Mucosa of descending colon (tissue), 3 donors: ENCODE results near the gene ZBTB22. TPM values are rescaled to one million over a fixed set of nuclear protein-coding genes. Genes with fewer than 3 reads are reported as not detected.

Source experiments
- ATAC-seq: fragments of 200-7000 bp; cut with Tn5 transposase; one replicate; pipeline ENCODE4 v1.9.1; 2020; ENCODE audit warnings: mild to moderate bottlenecking, moderate library complexity
- DNase-seq, 3 donors: peaks; one replicate each; pipeline ENCODE4 v3.0.0-alpha.2; 2020
- H3K36me3 ChIP-seq: fragments of 200-600 bp; one replicate; pipeline ENCODE4 v1.8.0; 2021; ENCODE audit warnings: low read depth, mild to moderate bottlenecking
- H3K4me1 ChIP-seq: fragments of 200-600 bp; one replicate; pipeline ENCODE4 v1.8.0; 2021; ENCODE audit warnings: low read depth, mild to moderate bottlenecking
- H3K4me3 ChIP-seq: fragments of 200-600 bp; one replicate; pipeline ENCODE4 v1.8.0; 2021; ENCODE audit warnings: mild to moderate bottlenecking
- H3K9me3 ChIP-seq: fragments of 200-600 bp; one replicate; pipeline ENCODE4 v1.8.0; 2021; ENCODE audit warnings: mild to moderate bottlenecking
- intact Hi-C, 2 donors: fragments of 100-400 bp; cut with DNase I in 1 of 2; cut with micrococcal nuclease in 1 of 2; formaldehyde crosslinking; loops; one replicate each; pipeline versions ENCODE4 v1.11.0 to v1.11.1; 2022; cut with DNase I, micrococcal nuclease
- total RNA-seq, 3 donors: library from RNA; stranded (reverse); fragmentation: NEBNext Ultra II Directional in 2 of 3; extraction: Animal tissue kit (Norgen Biotek cat#: 25700) in 2 of 3; gene quantifications; one replicate each; pipeline versions ENCODE4 v1.2.1 to v1.2.4, GENCODE V29; 2021 to 2023
- TF ChIP-seq, protein P1 (sequence below): fragments of 200-600 bp; IDR thresholded peaks from one replicate; pipeline ENCODE4 v1.8.0; 2022; ENCODE audit warnings: antibody characterized with exemption, mild to moderate bottlenecking
- donor health status: DM: no; HTN: no; CAD: no; lungs with moderate emphysema.
- donor health status: DM: no; HTN: no; CAD: no.
- donor health status: DM: no; HTN: yes; CAD: no.

Gene ZBTB22
- total RNA-seq, 3 donors from 2014 or later, result 18.5 to 23.7 (median 20.1) TPM

- intact Hi-C loops, result no loop called here
- H3K4me1 ChIP-seq, result peaks cover 35% of the 10 kb centered on the region
- ATAC-seq (no peak), DNase-seq (no peak)
- TF ChIP-seq, protein P1, sequence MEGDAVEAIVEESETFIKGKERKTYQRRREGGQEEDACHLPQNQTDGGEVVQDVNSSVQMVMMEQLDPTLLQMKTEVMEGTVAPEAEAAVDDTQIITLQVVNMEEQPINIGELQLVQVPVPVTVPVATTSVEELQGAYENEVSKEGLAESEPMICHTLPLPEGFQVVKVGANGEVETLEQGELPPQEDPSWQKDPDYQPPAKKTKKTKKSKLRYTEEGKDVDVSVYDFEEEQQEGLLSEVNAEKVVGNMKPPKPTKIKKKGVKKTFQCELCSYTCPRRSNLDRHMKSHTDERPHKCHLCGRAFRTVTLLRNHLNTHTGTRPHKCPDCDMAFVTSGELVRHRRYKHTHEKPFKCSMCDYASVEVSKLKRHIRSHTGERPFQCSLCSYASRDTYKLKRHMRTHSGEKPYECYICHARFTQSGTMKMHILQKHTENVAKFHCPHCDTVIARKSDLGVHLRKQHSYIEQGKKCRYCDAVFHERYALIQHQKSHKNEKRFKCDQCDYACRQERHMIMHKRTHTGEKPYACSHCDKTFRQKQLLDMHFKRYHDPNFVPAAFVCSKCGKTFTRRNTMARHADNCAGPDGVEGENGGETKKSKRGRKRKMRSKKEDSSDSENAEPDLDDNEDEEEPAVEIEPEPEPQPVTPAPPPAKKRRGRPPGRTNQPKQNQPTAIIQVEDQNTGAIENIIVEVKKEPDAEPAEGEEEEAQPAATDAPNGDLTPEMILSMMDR, result no peak
- H3K36me3 ChIP-seq, result peaks cover 5% of the 10 kb centered on the region
- no peaks in the 10 kb centered on the region for H3K9me3 ChIP-seq
- no peak overlapping the region for H3K4me3 ChIP-seq
Measured at GRCh38 chr6:33318426-33319073, 1.0 kb upstream of the ZBTB22 start.

GRCh38 chr6:33317419-33317668 lies 200 bp downstream of the ZBTB22 start:
- DNase-seq, result peak in 1 of 3 donors; percentile 66
- H3K9me3 ChIP-seq, result no peaks in the 10 kb centered on the region
- ATAC-seq, result peak; percentile 6
- no peaks in the 10 kb centered on the region for H3K36me3 ChIP-seq
- TF ChIP-seq, protein P1, result no peak
- H3K4me1 ChIP-seq, result peaks cover 36% of the 10 kb centered on the region
- H3K4me3 ChIP-seq, result peak overlapping the region; percentile 19
- intact Hi-C loops, result no loop called here

DNA sequence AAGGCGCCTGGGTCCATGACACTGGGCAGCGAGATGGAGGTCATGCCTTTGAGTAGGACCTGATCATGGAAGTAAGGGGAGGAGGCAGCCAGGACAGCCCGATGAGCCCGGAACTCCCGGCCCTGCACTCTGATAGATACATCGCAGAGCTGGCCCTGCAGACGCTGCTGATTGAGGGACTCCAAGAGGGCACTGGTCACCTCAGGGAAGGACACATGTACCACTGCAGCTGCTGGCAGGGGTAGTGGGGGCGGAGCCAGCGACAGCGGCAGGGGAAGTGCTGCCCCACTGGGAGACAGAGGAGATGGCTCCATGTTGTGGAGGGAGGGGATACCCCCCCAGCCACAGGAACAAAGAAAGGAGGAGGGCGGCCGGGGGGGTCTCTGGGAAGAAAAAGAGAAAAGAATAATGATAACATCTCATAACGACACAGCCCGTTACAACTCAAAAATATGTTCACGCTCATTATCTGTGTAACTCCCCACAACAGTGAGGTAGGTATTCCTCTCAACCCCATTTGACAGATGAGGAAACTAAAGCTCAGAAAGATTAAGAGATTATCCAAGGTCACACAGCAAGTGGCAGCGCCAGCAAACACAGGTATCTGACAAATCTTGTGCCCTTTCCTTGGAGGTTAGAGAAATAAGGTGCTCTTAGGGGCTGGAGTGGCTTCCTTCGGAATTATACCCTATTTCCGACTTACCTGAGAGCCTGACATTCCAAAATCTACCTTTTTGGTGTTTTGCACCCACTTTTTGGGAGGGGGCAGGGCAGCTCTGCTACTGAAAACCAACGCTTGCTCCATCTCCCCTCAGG lies 733 bp downstream of the ZBTB22 start:
- Histone ChIP-seq H3K4me1 (peaks cover 38% of the 10 kb centered on the region), H3K4me3 (peak overlapping the region; percentile 19), H3K9me3 (no peaks in the 10 kb centered on the region), H3K36me3 (no peaks in the 10 kb centered on the region)
- intact Hi-C loops, result no loop called here
- DNase-seq (peak; percentile 37 to 76 (median 54)), ATAC-seq (no peak)
- TF ChIP-seq, protein P1, result no peak

DNA sequence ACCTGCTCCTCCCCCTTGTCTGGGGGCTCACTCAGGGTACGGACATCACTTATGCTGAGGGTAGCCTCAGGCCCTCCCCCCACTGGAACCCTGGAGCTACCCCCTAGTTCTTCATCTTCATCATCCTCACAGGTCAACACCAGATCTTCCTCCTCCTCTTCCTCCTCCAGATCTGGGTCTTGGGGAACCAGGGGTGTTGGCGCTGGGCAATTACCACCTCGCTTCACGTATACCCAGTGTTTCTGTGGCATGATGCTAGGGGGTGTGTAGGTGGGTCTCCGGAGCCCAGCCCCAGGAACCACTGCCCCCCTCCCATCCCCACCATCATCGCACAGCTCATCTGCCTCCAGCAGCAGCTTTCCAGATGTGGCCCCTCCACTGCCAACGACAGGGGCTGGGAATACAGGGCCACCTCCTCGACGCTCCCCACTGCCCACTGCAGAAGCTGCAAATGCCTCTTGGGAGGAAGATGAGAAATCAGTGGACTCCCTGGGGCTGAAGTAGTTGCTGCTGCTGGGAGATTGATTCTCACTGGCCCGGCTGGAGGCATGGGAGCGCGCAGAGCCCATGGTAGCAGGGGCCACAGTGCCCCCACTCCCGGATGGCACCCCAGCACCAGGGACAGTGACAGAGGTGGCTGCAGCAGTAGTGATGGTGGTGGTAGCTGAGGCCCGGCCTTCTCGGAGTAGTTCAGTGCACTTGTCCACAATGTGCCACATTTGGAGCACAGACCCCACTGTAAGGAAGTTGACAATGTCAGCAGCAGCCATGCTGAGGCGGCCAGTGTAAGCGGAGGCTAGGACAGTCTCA lies 1.5 kb downstream of the ZBTB22 start:
- Histone ChIP-seq H3K9me3 (no peaks in the 10 kb centered on the region), H3K4me1 (peaks cover 32% of the 10 kb centered on the region), H3K36me3 (no peaks in the 10 kb centered on the region), H3K4me3 (no peak overlapping the region)
- ATAC-seq (no peak), DNase-seq (peak in 1 of 3 donors; percentile 59)
- TF ChIP-seq, protein P1, result no peak
- intact Hi-C loops, result no loop called here

GRCh38 chr6:33314943-33315792 lies 2.4 kb downstream of the ZBTB22 start:
- Histone ChIP-seq H3K36me3 (no peaks in the 10 kb centered on the region), H3K9me3 (no peaks in the 10 kb centered on the region), H3K4me3 (no peak overlapping the region), H3K4me1 (peaks cover 31% of the 10 kb centered on the region)
- intact Hi-C loops, result no loop called here
- ATAC-seq (peak; percentile 51), DNase-seq (peak; percentile 86 to 88 (median 88))
- TF ChIP-seq, protein P1, result no peak
